Measurements from ENCODE around the gene NYNRIN.

NYNRIN gene

DNA sequence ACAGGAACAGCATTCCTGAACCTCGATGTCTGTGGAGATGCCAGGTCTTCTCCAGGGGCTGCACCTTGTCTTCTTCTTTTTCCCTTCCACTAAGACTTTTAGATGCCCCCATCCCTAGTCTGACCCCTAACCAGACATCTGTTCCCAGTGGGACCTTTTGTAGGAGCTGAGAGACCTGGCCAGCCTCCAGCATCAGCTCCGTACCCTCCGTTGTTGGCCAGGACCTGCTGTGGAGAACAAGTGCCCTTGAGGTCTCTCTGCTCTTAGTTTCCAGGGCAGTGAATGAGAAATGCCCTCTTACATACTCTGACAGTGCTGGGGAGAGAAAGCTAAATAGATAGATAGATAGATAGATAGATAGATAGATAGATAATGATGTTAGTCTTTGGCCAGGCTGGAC lies 60.5 kb downstream of the NYNRIN start:
- DNase-seq: no peak

- no peak for DNase-seq
Measured at GRCh38 chr14:24461336-24461735, 62.5 kb downstream of the NYNRIN start.

GRCh38 chr14:24463017-24463883 lies 64.4 kb downstream of the NYNRIN start:
- DNase-seq: no peak

DNA sequence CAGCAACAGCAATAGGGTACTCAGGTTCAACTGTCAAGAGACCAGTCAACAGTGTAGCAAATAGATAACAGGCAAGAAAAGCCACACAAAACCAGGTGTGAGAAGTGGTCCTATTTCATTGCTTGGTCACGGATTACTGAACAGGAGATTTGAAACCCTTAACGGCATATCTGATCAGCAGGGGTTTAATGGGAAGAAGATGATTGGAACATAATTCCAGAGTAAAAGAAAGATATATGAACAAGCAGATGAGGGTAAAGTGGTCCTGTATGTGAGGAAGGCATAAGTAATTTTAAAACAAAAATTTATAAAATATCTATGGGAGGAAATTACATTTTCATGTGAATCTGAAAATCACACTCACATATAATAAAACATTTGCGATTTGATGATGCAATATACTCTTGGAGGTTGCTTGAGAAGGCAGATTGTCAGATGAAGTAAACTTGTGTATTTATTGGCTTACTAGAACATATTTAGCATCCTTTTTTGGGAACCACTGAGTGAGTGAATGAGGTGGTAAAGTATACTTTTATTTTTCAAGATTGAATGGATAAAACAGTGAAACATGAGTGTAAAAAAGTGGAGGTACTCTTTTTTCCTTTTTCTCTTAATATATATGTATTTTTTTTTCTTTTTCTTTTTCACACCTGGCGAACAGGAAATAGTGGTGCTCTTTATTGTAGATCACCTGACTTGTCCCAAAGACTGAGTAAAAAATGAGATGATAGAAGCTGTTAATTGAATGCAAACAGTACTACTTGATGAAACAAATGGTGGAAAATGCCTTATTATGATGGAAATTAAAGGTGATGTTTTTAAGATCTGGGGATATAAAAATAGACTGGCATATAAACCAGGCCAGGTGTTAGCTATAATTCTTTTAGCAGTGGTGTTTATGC lies 65.3 kb downstream of the NYNRIN start:
- no peak for DNase-seq

DNA sequence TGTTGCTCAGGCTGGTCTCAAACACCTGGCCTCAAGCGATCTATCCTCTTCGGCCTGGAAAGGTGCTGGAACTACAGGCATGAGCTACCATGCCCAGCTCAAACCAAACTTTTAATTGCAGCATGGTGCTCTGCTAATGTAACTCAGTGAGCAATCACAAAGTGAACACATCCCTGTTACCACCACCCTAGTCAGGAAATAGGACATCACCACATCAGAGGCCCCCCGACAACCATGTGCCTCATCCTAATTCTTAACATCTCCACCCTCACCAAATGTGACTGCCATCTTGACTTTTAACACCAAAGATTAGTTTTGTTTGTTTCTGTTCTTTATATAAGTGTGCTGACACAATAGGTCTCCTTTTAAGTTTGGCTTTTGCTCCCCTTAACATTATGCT lies 66.6 kb downstream of the NYNRIN start:
- DNase-seq: no peak

GRCh38 chr14:24465805-24466204 lies 67.0 kb downstream of the NYNRIN start:
- DNase-seq: no peak
